ENCODE results near the gene INPP5D.

GRCh38 chr2:233256048-233256447 lies 195.9 kb downstream of the INPP5D start:
- TF ChIP-seq ZNF777 (CRISPR knock-in tag; IDR thresholded peaks at IDR 0.05), result no peak
- no peak for TF ChIP-seq CREM (IDR thresholded peaks at IDR 0.05)
- no peak for TF ChIP-seq CREM (CRISPR knock-in tag; IDR thresholded peaks at IDR 0.05)
- no peak for TF ChIP-seq ZNF160 (CRISPR knock-in tag; IDR thresholded peaks at IDR 0.05)
- no peak for TF ChIP-seq GLI4 (CRISPR knock-in tag; IDR thresholded peaks at IDR 0.05; ENCODE audit: borderline replicate concordance)
- TF ChIP-seq IKZF5 (CRISPR knock-in tag; IDR thresholded peaks at IDR 0.05), result no peak
- no peak for TF ChIP-seq ADNP (CRISPR knock-in tag; IDR thresholded peaks at IDR 0.05)
- no peak for TF ChIP-seq HOMEZ (CRISPR knock-in tag; IDR thresholded peaks at IDR 0.05; ENCODE audit: low read depth)
- no peak for TF ChIP-seq ZNF737 (CRISPR knock-in tag; IDR thresholded peaks at IDR 0.05; ENCODE audit: borderline replicate concordance)
- TF ChIP-seq FOXP1 (IDR thresholded peaks at IDR 0.05), result no peak
- TF ChIP-seq FOXP1 (CRISPR knock-in tag; IDR thresholded peaks at IDR 0.05), result no peak
- TF ChIP-seq CBX5 (CRISPR knock-in tag; IDR thresholded peaks at IDR 0.05; ENCODE audit: borderline replicate concordance), result no peak
- no peak for TF ChIP-seq MAFK (conservative IDR thresholded peaks at IDR 0.05 in 1 of 2, IDR thresholded peaks at IDR 0.05 in 1 of 2; ENCODE audit: low read length in 2 of 2)
- no peak for TF ChIP-seq POLR2A (IDR thresholded peaks at IDR 0.05; ENCODE audit: insufficient read depth in 1 of 2, low read depth in 2 of 2, low read length in 2 of 2)
- TF ChIP-seq ZFP41 (CRISPR knock-in tag; IDR thresholded peaks at IDR 0.05; ENCODE audit: borderline replicate concordance), result no peak
- no peak for TF ChIP-seq KDM3A (CRISPR knock-in tag; IDR thresholded peaks at IDR 0.05; ENCODE audit: low read depth)
